ENCODE results near the gene FBN1.

GRCh38 chr15:48643776-48644466 lies 1.6 kb downstream of the FBN1 start:
- no peak for TF ChIP-seq CTCF (conservative IDR thresholded peaks at IDR 0.05)
- no peak for TF ChIP-seq ZFX (IDR thresholded peaks at IDR 0.05)

All from C4-2B (cell line).